H1 (cell line): ENCODE measurements around the gene P2RY8. TPM values are rescaled to one million over a fixed set of nuclear protein-coding genes. Genes with fewer than 3 reads are reported as not detected.
A peak's percentile ranks its signal among the peaks of the same experiment; 100 is the strongest.

Source experiments
- CTCF ChIA-PET: fragments of 300-600 bp; sonication (Branson Sonifier 250); formaldehyde crosslinking; loops from one replicate; lab custom pipeline; 2021; ENCODE audit not compliant: partially characterized antibody; lab: Charles Lee
- POLR2A ChIA-PET: fragments of 300-600 bp; sonication (Branson Sonifier 250); formaldehyde crosslinking; loops from one replicate; lab custom pipeline; 2021; ENCODE audit warnings: inconsistent platforms; ENCODE audit not compliant: partially characterized antibody; lab: Charles Lee
- DNase-seq, 2 experiments: peaks; one replicate each; pipeline versions ENCODE4 v3.0.0 to v3.0.0-alpha.2; 2010 to 2022; ENCODE audit warnings: low spot score in 2 of 2, low read depth in 1 of 2, mixed read lengths in 1 of 2
- FAIRE-seq: peaks from 2 replicates; lab custom pipeline; 2011; peaks lifted over from hg19 to GRCh38; lab: Jason Lieb, UNC
- H2AFZ ChIP-seq: 2 replicates; pipeline ENCODE4 v1.8.1; 2012; ENCODE audit warnings: low read length, inconsistent platforms
- H2AK5ac ChIP-seq: 2 replicates; pipeline ENCODE4 v1.6.1; 2013; ENCODE audit warnings: low read depth, low read length
- H2BK120ac ChIP-seq: replicated peaks from 2 replicates; pipeline ENCODE3; 2013; ENCODE audit warnings: low read depth, low read length, inconsistent platforms
- H2BK12ac ChIP-seq: 2 replicates; pipeline ENCODE4 v1.6.1; 2013; ENCODE audit warnings: low read depth, low read length
- H2BK15ac ChIP-seq: 2 replicates; pipeline ENCODE4 v1.6.1; 2013; ENCODE audit warnings: low read length
- H2BK20ac ChIP-seq: 2 replicates; pipeline ENCODE4 v1.6.1; 2013; ENCODE audit warnings: low read length
- H2BK5ac ChIP-seq: 2 replicates; pipeline ENCODE4 v1.6.1; 2013; ENCODE audit warnings: low read depth, low read length
- H3K14ac ChIP-seq: 2 replicates; pipeline ENCODE4 v1.6.1; 2013; ENCODE audit warnings: inconsistent platforms; ENCODE audit not compliant: insufficient read length
- H3K18ac ChIP-seq: 2 replicates; pipeline ENCODE4 v1.6.1; 2013; ENCODE audit warnings: low read length; ENCODE audit errors: extremely low read depth
- H3K23ac ChIP-seq: 2 replicates; pipeline ENCODE4 v1.6.1; 2013; ENCODE audit warnings: inconsistent platforms; ENCODE audit not compliant: insufficient read length
- H3K23me2 ChIP-seq: 2 replicates; pipeline ENCODE4 v1.6.1; 2013; ENCODE audit warnings: low read depth, low read length
- H3K27ac ChIP-seq: 2 replicates; pipeline ENCODE4 v1.6.1; 2011; ENCODE audit warnings: low read depth, low read length, inconsistent platforms
- H3K27me3 ChIP-seq, 4 experiments: replicated peaks in 1 of 4; 1 replicate in 1 of 4; 2 replicates in 3 of 4; pipeline versions ENCODE4 v1.6.1 to v1.8.1; 2011 to 2013; ENCODE audit warnings: low read length in 3 of 4, mild to moderate bottlenecking in 3 of 4, inconsistent platforms in 2 of 4, mixed read lengths in 2 of 4, moderate library complexity in 1 of 4; ENCODE audit not compliant: control insufficient read depth in 3 of 4, insufficient read depth in 3 of 4; ENCODE audit errors: extremely low read depth in 1 of 4
- H3K36me3 ChIP-seq, 4 experiments: 2 replicates each; pipeline versions ENCODE4 v1.6.1 to v1.8.1; 2011 to 2013; ENCODE audit warnings: mild to moderate bottlenecking in 4 of 4, low read length in 3 of 4, moderate library complexity in 2 of 4, control low read depth in 1 of 4, inconsistent platforms in 1 of 4; ENCODE audit not compliant: insufficient read depth in 4 of 4, control insufficient read depth in 2 of 4
- H3K4ac ChIP-seq: replicated peaks from 2 replicates; pipeline ENCODE3; 2013; ENCODE audit warnings: low read length, low read depth, mixed read lengths, inconsistent platforms; ENCODE audit not compliant: insufficient read length
- H3K4me1 ChIP-seq, 4 experiments: replicated peaks in 1 of 4; 1 replicate in 1 of 4; 2 replicates in 3 of 4; pipeline versions ENCODE4 v1.6.1 to v1.8.1; 2011 to 2013; ENCODE audit warnings: low read length in 3 of 4, inconsistent platforms in 2 of 4, mixed read lengths in 1 of 4; ENCODE audit not compliant: insufficient read depth in 4 of 4, control insufficient read depth in 3 of 4
- H3K4me2 ChIP-seq, 2 experiments: 2 replicates each; pipeline versions ENCODE4 v1.6.1 to v1.8.1; 2011 to 2013; ENCODE audit warnings: low read depth in 2 of 2, low read length in 2 of 2, control low read depth in 1 of 2, inconsistent platforms in 1 of 2, mild to moderate bottlenecking in 1 of 2; ENCODE audit not compliant: insufficient read depth in 1 of 2
- H3K4me3 ChIP-seq, 4 experiments: fragments of 200-600, 300-600 bp in 1 of 4; sonication (generic), shearing (Covaris generic), sonication (Bioruptor Twin) in 1 of 4; 2 replicates each; pipeline versions ENCODE4 v1.5.1 to v1.8.1; 2011 to 2016; ENCODE audit warnings: low read length in 4 of 4, low read depth in 3 of 4, control low read depth in 2 of 4, inconsistent platforms in 2 of 4, mild to moderate bottlenecking in 2 of 4, mixed read lengths in 1 of 4, moderate library complexity in 1 of 4; ENCODE audit not compliant: insufficient read depth in 2 of 4; ENCODE audit errors: extremely low read depth in 1 of 4
- H3K56ac ChIP-seq: replicated peaks from 2 replicates; pipeline ENCODE3; 2013; ENCODE audit warnings: low read depth, mild to moderate bottlenecking, mixed read lengths, low read length, inconsistent platforms; ENCODE audit not compliant: insufficient read length
- H3K79me1 ChIP-seq: 2 replicates; pipeline ENCODE4 v1.6.1; 2013; ENCODE audit warnings: low read depth, low read length, control low read depth
- H3K79me2 ChIP-seq, 2 experiments: 2 replicates each; pipeline versions ENCODE4 v1.6.1 to v1.8.1; 2012 to 2013; ENCODE audit warnings: low read length in 2 of 2, mild to moderate bottlenecking in 2 of 2, inconsistent platforms in 1 of 2; ENCODE audit not compliant: insufficient read depth in 2 of 2, control insufficient read depth in 1 of 2
- H3K9ac ChIP-seq, 4 experiments: replicated peaks in 1 of 4; 1 replicate in 1 of 4; 2 replicates in 3 of 4; pipeline versions ENCODE4 v1.6.1 to v1.8.1; 2011 to 2013; ENCODE audit warnings: low read depth in 3 of 4, low read length in 3 of 4, control low read depth in 2 of 4, mild to moderate bottlenecking in 2 of 4, moderate library complexity in 2 of 4, inconsistent platforms in 1 of 4; ENCODE audit errors: extremely low read depth in 1 of 4
- H3K9me3 ChIP-seq, 2 experiments: 2 replicates each; pipeline versions ENCODE4 v1.6.1 to v1.8.1; 2012 to 2013; ENCODE audit warnings: mild to moderate bottlenecking in 2 of 2, moderate library complexity in 2 of 2, control low read depth in 1 of 2, inconsistent platforms in 1 of 2, low read depth in 1 of 2, low read length in 1 of 2, mixed read lengths in 1 of 2; ENCODE audit not compliant: insufficient read depth in 2 of 2
- H4K20me1 ChIP-seq, 2 experiments: replicated peaks in 1 of 2; 2 replicates each; pipeline versions ENCODE3 to v1.8.1; 2011 to 2013; ENCODE audit warnings: inconsistent platforms in 2 of 2, low read length in 2 of 2, mild to moderate bottlenecking in 1 of 2; ENCODE audit not compliant: insufficient read depth in 2 of 2, control insufficient read depth in 1 of 2
- H4K5ac ChIP-seq: 2 replicates; pipeline ENCODE4 v1.6.1; 2013; ENCODE audit warnings: low read length, low read depth, mixed read lengths, inconsistent platforms; ENCODE audit not compliant: insufficient read length
- H4K8ac ChIP-seq: 2 replicates; pipeline ENCODE4 v1.8.0; 2013; ENCODE audit warnings: mild to moderate bottlenecking, moderate library complexity, low read length, inconsistent platforms; ENCODE audit not compliant: insufficient read depth; ENCODE audit errors: extremely low read depth
- H4K91ac ChIP-seq: replicated peaks from 2 replicates; pipeline ENCODE3; 2013; ENCODE audit warnings: low read length, mixed read lengths, inconsistent platforms; ENCODE audit not compliant: insufficient read length
- BCL11A ChIP-seq, 2 experiments: IDR thresholded peaks; one replicate each; pipeline ENCODE4 v1.6.1; 2011; ENCODE audit warnings: low read depth in 2 of 2, low read length in 2 of 2, mild to moderate bottlenecking in 2 of 2
- E2F6 ChIP-seq: IDR thresholded peaks from 2 replicates; pipeline ENCODE4 v1.6.1; 2012; ENCODE audit warnings: inconsistent platforms
- EZH2 ChIP-seq: fragments of 200-600 bp; sonication (generic); IDR thresholded peaks from 2 replicates; pipeline ENCODE4 v1.7.1; 2012; ENCODE audit warnings: low read depth, mild to moderate bottlenecking, moderate library complexity, low read length, inconsistent platforms; ENCODE audit not compliant: severe bottlenecking
- GABPA ChIP-seq: IDR thresholded peaks from 2 replicates; pipeline ENCODE4 v1.6.1; 2011; ENCODE audit warnings: mild to moderate bottlenecking, low read length, moderate library complexity, borderline replicate concordance; ENCODE audit not compliant: insufficient read depth
- MAFK ChIP-seq: IDR thresholded peaks from 2 replicates; pipeline ENCODE4 v1.6.1; 2012; ENCODE audit warnings: low read depth, mild to moderate bottlenecking, improper control_type of control experiment, low read length
- WGBS, 2 experiments: shearing (Covaris generic) in 1 of 2; methylation state at CpG; one replicate each; pipeline versions ENCODE4 v1.1.6 to v1.1.7; 2013 to 2015; ENCODE audit warnings: low lambda C conversion rate in 2 of 2, mixed read lengths in 2 of 2, inconsistent platforms in 1 of 2, low coverage in 1 of 2, missing lambda C conversion rate in 1 of 2; ENCODE audit not compliant: insufficient replicate concordance in 2 of 2, insufficient coverage in 1 of 2, insufficient read length in 1 of 2; ENCODE audit errors: extremely low coverage in 1 of 2, missing lambda C conversion rate in 1 of 2; 5-methylcytosine and 5-hydroxymethylcytosine counted together
- polyA plus RNA-seq, 7 experiments: library from polyadenylated mRNA; depleted of rRNA in 3 of 7; stranded (reverse) in 5 of 7; unstranded in 2 of 7; fragments of >200 nt in 5 of 7; fragments of 200-250 nt in 2 of 7; gene quantifications; 1 replicate in 5 of 7; 2 replicates in 1 of 7; 4 replicates in 1 of 7; pipeline versions ENCODE4 v1.2.1 to v1.2.3, GENCODE V29; 2011 to 2013; ENCODE audit warnings: missing spikeins in 2 of 7, mixed read lengths in 2 of 7
- total RNA-seq: library from RNA; stranded (reverse); fragmentation: NEBNext Ultra II Directional; extraction: Animal tissue kit (Norgen Biotek cat#: 25700); gene quantifications from 2 replicates; pipeline ENCODE4 v1.2.1, GENCODE V29; 2021

The P2RY8 gene
- total and polyA plus RNA-seq, 2 of the 8 experiments (the other 6 are each of a cell fraction or from before 2014, with no cell fraction given): 0.09 to 0.15 TPM

- Histone ChIP-seq H2BK15ac (no peak overlapping the region), H4K8ac (no peak overlapping the region), H3K9ac (no peak overlapping the region), H3K4me3 (no peak overlapping the region), H3K23ac (no peak overlapping the region), H3K79me1 (no peaks in the 10 kb centered on the region), H3K4me2 (no peak overlapping the region), H3K36me3 (no peaks in the 10 kb centered on the region), H3K18ac (no peak overlapping the region), H3K23me2 (peaks cover 3% of the 10 kb centered on the region; the same call in 1 of the 2 replicates), H2BK5ac (no peak overlapping the region), H4K20me1 (no peaks in the 10 kb centered on the region), H2BK20ac (no peak overlapping the region), H3K4ac (no peak overlapping the region), H2AK5ac (no peak overlapping the region), H3K56ac (no peak overlapping the region), H3K9me3 (peaks cover 0 to 3% of the 10 kb centered on the region in 2 experiments; a peak in 2 of 4 replicates), H3K14ac (no peak overlapping the region), H2BK120ac (no peak overlapping the region), H4K5ac (no peak overlapping the region), H3K4me1 (peaks cover 0 to 3% (median 0%) of the 10 kb centered on the region in 4 experiments; a peak in 3 of 7 replicates), H2AFZ (peak overlapping the region; percentile 43; the same call in 1 of the 2 replicates), H3K27me3 (no peaks in the 10 kb centered on the region), H2BK12ac (no peak overlapping the region), H3K79me2 (no peaks in the 10 kb centered on the region), H3K27ac (no peak overlapping the region), H4K91ac (no peak overlapping the region)
- TF ChIP-seq BCL11A (IDR thresholded peaks at IDR 0.05; ENCODE audit: low read depth in 2 of 2, low read length in 2 of 2): no peak
- no peak for TF ChIP-seq MAFK
- TF ChIP-seq E2F6: no peak
- TF ChIP-seq GABPA: no peak
- TF ChIP-seq EZH2: no peak
- ChIA-PET POLR2A (no interaction called here), CTCF (no interaction called here)
- 77% methylated on average over 26 of the region's 27 CpGs; no CpG with 5 or more reads in 1 of the 2 experiments for WGBS, 2 experiments
- DNase-seq: peak in 1 of 2 experiments; percentile 27
- no peak for FAIRE-seq
Observed at GRCh38 chrX:1582686-1583437, 45.9 kb upstream of the P2RY8 start.
